Sigmoid colon (tissue), 4 donors: ENCODE results near the gene CEP112.

Experiments used
- CTCF ChIP-seq, 4 experiments: fragments of 450-650 bp in 3 of 4; fragments of 200-600 bp in 1 of 4; IDR thresholded peaks; one replicate each; pipeline ENCODE4 v1.5.1; 2016 to 2019; ENCODE audit warnings: antibody characterized with exemption in 4 of 4, mild to moderate bottlenecking in 3 of 4, moderate library complexity in 2 of 4
- POLR2A ChIP-seq, 2 donors: fragments of 450-650 bp; IDR thresholded peaks; one replicate each; pipeline ENCODE4 v1.6.1; 2016; ENCODE audit warnings: antibody characterized with exemption in 2 of 2, mild to moderate bottlenecking in 2 of 2, moderate library complexity in 2 of 2
- POLR2AphosphoS5 ChIP-seq, 4 donors: sonication (generic); formaldehyde crosslinking; IDR thresholded peaks; one replicate each; pipeline ENCODE4 v1.6.1; 2017; ENCODE audit warnings: antibody characterized with exemption in 4 of 4

GRCh38 chr17:66076546-66077190 lies 115.3 kb downstream of the CEP112 start:
- TF ChIP-seq CTCF (IDR thresholded peaks at IDR 0.05), result no peak
- TF ChIP-seq POLR2AphosphoS5 (IDR thresholded peaks at IDR 0.05), result no peak
- TF ChIP-seq POLR2A (IDR thresholded peaks at IDR 0.05), result no peak
